Loucy (cell line): ENCODE data around the gene SUSD6.

Experiments used
- CTCF ChIP-seq: fragments of 200-600 bp; sonication (generic); conservative IDR thresholded peaks from 2 replicates; pipeline ENCODE4 v1.5.1; 2014; ENCODE audit warnings: mild to moderate bottlenecking, antibody characterized with exemption, low read length
- EZH2phosphoT487 ChIP-seq: fragments of 200-600 bp; IDR thresholded peaks from 2 replicates; pipeline ENCODE4 v1.6.1; 2018; ENCODE audit warnings: antibody characterized with exemption, mild to moderate bottlenecking, moderate library complexity, borderline replicate concordance

DNA sequence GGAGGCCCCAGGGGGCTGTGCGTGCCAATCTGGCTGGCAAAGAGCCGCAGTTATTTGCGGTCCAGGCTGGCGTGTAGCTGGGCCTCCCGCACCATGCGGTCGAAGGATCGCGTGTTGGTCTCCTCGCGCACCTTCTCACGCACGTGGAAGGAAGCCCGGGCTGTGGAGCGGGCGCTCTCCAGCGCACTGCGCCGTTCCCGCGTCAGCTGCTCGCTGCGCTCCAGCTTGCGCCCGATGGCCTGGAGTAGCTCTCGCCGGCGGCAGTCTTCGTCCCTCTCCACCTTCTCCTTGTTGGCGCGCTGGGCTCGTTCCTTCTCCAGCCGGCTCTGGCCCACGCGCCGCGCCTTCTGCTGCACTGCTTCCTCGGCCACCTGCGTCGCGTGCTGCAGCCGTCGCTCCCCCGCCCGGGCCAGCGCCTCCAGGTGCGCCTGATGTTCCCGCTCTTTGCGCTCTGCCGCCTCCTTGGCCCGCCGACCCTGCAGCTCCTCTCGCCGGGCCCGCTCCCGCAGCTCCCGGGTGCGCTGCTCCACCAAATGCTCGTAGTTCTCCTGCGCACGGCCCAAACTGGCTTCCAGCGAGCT lies 39.9 kb upstream of the SUSD6 start:
- TF ChIP-seq CTCF (no peak), EZH2phosphoT487 (no peak)
